ENCODE measurements around the gene RHOC.

RHOC gene

GRCh38 chr1:112665857-112666256 is 41.1 kb downstream of the RHOC start:
- Histone ChIP-seq H4K20me1 (ENCODE audit: insufficient read depth, low read length) (no peaks in the 10 kb centered on the region), H3K9me2 (ENCODE audit: low read depth, low read length) (no peaks in the 10 kb centered on the region), H3K27ac (ENCODE audit: low read depth, low read length, poor library complexity, severe bottlenecking) (no peak overlapping the region), H3F3A (ENCODE audit: insufficient read depth, low read length) (no peaks in the 10 kb centered on the region; the same call in 1 of the 2 replicates), H3K9ac (ENCODE audit: low read length) (no peak overlapping the region), H3K9me3 (ENCODE audit: low read length) (no peaks in the 10 kb centered on the region), H3K4me3 (ENCODE audit: low read depth, low read length, poor library complexity, severe bottlenecking) (no peak overlapping the region), H3K79me2 (ENCODE audit: insufficient read depth, low read length) (no peaks in the 10 kb centered on the region), H3K36me3 (ENCODE audit: insufficient read depth, low read length) (peaks cover 98% of the 10 kb centered on the region), H3K4me1 (ENCODE audit: insufficient read depth, low read length, severe bottlenecking) (no peaks in the 10 kb centered on the region), H3K27me3 (ENCODE audit: insufficient read depth, low read length) (no peaks in the 10 kb centered on the region), H2AFZ (ENCODE audit: low read length) (no peak overlapping the region), H3K4me2 (ENCODE audit: low read length) (no peak overlapping the region)
- TF ChIP-seq CTCF (IDR thresholded peaks at IDR 0.05; ENCODE audit: low read length) = no peak
- no peak for TF ChIP-seq EZH2 (IDR thresholded peaks at IDR 0.05; ENCODE audit: borderline replicate concordance, low read length)

GRCh38 chr1:112651205-112651604 is 55.7 kb downstream of the RHOC start:
- Histone ChIP-seq H3K4me3 (ENCODE audit: low read depth, low read length, poor library complexity, severe bottlenecking) (no peak overlapping the region), H3K27me3 (ENCODE audit: insufficient read depth, low read length) (no peaks in the 10 kb centered on the region), H3K27ac (ENCODE audit: low read depth, low read length, poor library complexity, severe bottlenecking) (no peak overlapping the region), H3K79me2 (ENCODE audit: insufficient read depth, low read length) (peaks cover 17% of the 10 kb centered on the region), H3K9ac (ENCODE audit: low read length) (no peak overlapping the region), H3K4me2 (ENCODE audit: low read length) (no peak overlapping the region), H3K9me3 (ENCODE audit: low read length) (no peaks in the 10 kb centered on the region), H4K20me1 (ENCODE audit: insufficient read depth, low read length) (no peaks in the 10 kb centered on the region), H2AFZ (ENCODE audit: low read length) (no peak overlapping the region), H3F3A (ENCODE audit: insufficient read depth, low read length) (no peaks in the 10 kb centered on the region), H3K9me2 (ENCODE audit: low read depth, low read length) (no peaks in the 10 kb centered on the region), H3K4me1 (ENCODE audit: insufficient read depth, low read length, severe bottlenecking) (no peaks in the 10 kb centered on the region), H3K36me3 (ENCODE audit: insufficient read depth, low read length) (peaks cover 96% of the 10 kb centered on the region)
- TF ChIP-seq EZH2 (IDR thresholded peaks at IDR 0.05; ENCODE audit: borderline replicate concordance, low read length) = no peak
